Mucosa of descending colon (tissue), 3 donors: ENCODE data around the gene ADGRF5. TPM values are rescaled to one million over a fixed set of nuclear protein-coding genes. Genes with fewer than 3 reads are reported as not detected.

ENCODE experiments used
- ATAC-seq: fragments of 200-7000 bp; cut with Tn5 transposase; one replicate; pipeline ENCODE4 v1.9.1; 2020; ENCODE audit warnings: mild to moderate bottlenecking, moderate library complexity
- DNase-seq, 3 donors: peaks; one replicate each; pipeline ENCODE4 v3.0.0-alpha.2; 2020
- H3K36me3 ChIP-seq: fragments of 200-600 bp; one replicate; pipeline ENCODE4 v1.8.0; 2021; ENCODE audit warnings: low read depth, mild to moderate bottlenecking
- H3K4me1 ChIP-seq: fragments of 200-600 bp; one replicate; pipeline ENCODE4 v1.8.0; 2021; ENCODE audit warnings: low read depth, mild to moderate bottlenecking
- H3K4me3 ChIP-seq: fragments of 200-600 bp; one replicate; pipeline ENCODE4 v1.8.0; 2021; ENCODE audit warnings: mild to moderate bottlenecking
- H3K9me3 ChIP-seq: fragments of 200-600 bp; one replicate; pipeline ENCODE4 v1.8.0; 2021; ENCODE audit warnings: mild to moderate bottlenecking
- CTCF ChIP-seq: fragments of 200-600 bp; IDR thresholded peaks from one replicate; pipeline ENCODE4 v1.8.0; 2022; ENCODE audit warnings: antibody characterized with exemption, mild to moderate bottlenecking
- intact Hi-C, 2 donors: fragments of 100-400 bp; cut with DNase I in 1 of 2; cut with micrococcal nuclease in 1 of 2; formaldehyde crosslinking; loops; one replicate each; pipeline versions ENCODE4 v1.11.0 to v1.11.1; 2022; cut with DNase I, micrococcal nuclease
- total RNA-seq, 3 donors: library from RNA; stranded (reverse); fragmentation: NEBNext Ultra II Directional in 2 of 3; extraction: Animal tissue kit (Norgen Biotek cat#: 25700) in 2 of 3; gene quantifications; one replicate each; pipeline versions ENCODE4 v1.2.1 to v1.2.4, GENCODE V29; 2021 to 2023
- donor health status: DM: no; HTN: no; CAD: no; lungs with moderate emphysema.
- donor health status: DM: no; HTN: no; CAD: no.
- donor health status: DM: no; HTN: yes; CAD: no.

Gene ADGRF5
- total RNA-seq, 3 donors from 2014 or later: 1.9 to 9.7 (median 3.9) TPM

GRCh38 chr6:46832816-46833215, 88.9 kb downstream of the ADGRF5 start:
- intact Hi-C loops: no loop called here

GRCh38 chr6:46828939-46829338, 92.8 kb downstream of the ADGRF5 start:
- intact Hi-C loops: no loop called here
- H3K36me3 ChIP-seq: no peaks in the 10 kb centered on the region
- no peak for DNase-seq
- no peak for TF ChIP-seq CTCF
- H3K9me3 ChIP-seq: no peaks in the 10 kb centered on the region
- no peaks in the 10 kb centered on the region for H3K4me1 ChIP-seq
- H3K4me3 ChIP-seq: no peak overlapping the region
- ATAC-seq: no peak

More at GRCh38 chr6:46832816-46833215, 88.9 kb downstream of the ADGRF5 start:
- no peak for TF ChIP-seq CTCF
- Histone ChIP-seq H3K4me3 (no peak overlapping the region), H3K4me1 (no peaks in the 10 kb centered on the region), H3K36me3 (no peaks in the 10 kb centered on the region), H3K9me3 (no peaks in the 10 kb centered on the region)
- DNase-seq (no peak), ATAC-seq (no peak)

GRCh38 chr6:46821458-46821881, 100.3 kb downstream of the ADGRF5 start:
- no peak for TF ChIP-seq CTCF
- no peaks in the 10 kb centered on the region for H3K9me3 ChIP-seq
- intact Hi-C loops: no loop called here
- ATAC-seq: peak; percentile 86
- no peaks in the 10 kb centered on the region for H3K36me3 ChIP-seq
- DNase-seq: no peak
- no peaks in the 10 kb centered on the region for H3K4me1 ChIP-seq
- H3K4me3 ChIP-seq: no peak overlapping the region

- H3K9me3 ChIP-seq: no peaks in the 10 kb centered on the region
- TF ChIP-seq CTCF: no peak
- H3K4me1 ChIP-seq: no peaks in the 10 kb centered on the region
- ATAC-seq (no peak), DNase-seq (no peak)
- no peaks in the 10 kb centered on the region for H3K36me3 ChIP-seq
- intact Hi-C loops: no loop called here
- no peak overlapping the region for H3K4me3 ChIP-seq
Observed at GRCh38 chr6:46819561-46819960, 102.2 kb downstream of the ADGRF5 start.

- intact Hi-C loops: no loop called here
- no peaks in the 10 kb centered on the region for H3K36me3 ChIP-seq
- ATAC-seq (peak; percentile 72), DNase-seq (no peak)
- H3K9me3 ChIP-seq: no peaks in the 10 kb centered on the region
- no peak for TF ChIP-seq CTCF
- no peak overlapping the region for H3K4me3 ChIP-seq
- H3K4me1 ChIP-seq: no peaks in the 10 kb centered on the region
Observed at GRCh38 chr6:46816626-46817025, 105.1 kb downstream of the ADGRF5 start.

- DNase-seq (peak in 2 of 3 donors; percentile 50), ATAC-seq (peak; percentile 95)
- TF ChIP-seq CTCF: no peak
- Histone ChIP-seq H3K9me3 (no peaks in the 10 kb centered on the region), H3K36me3 (no peaks in the 10 kb centered on the region), H3K4me3 (no peak overlapping the region), H3K4me1 (no peaks in the 10 kb centered on the region)
- intact Hi-C loops: no loop called here
Observed at GRCh38 chr6:46815130-46815529, 106.6 kb downstream of the ADGRF5 start.
